ENCODE results near the gene LMNA.
"Not testable (repeated sequence)": the region's sequence is repeated elsewhere in the genome, so short reads cannot be mapped to it uniquely, and the experiment has no call there.

LMNA gene

GRCh38 chr1:156164125-156164831, 49.8 kb downstream of the LMNA start:
- DNase-seq (ENCODE audit: low spot score), result no peak

GRCh38 chr1:156165083-156165482, 50.6 kb downstream of the LMNA start:
- no peak for DNase-seq (ENCODE audit: low spot score)

GRCh38 chr1:156167536-156167935, 53.0 kb downstream of the LMNA start:
- no peak for DNase-seq (ENCODE audit: low spot score)

GRCh38 chr1:156172696-156173470, 58.4 kb downstream of the LMNA start:
- no peak for DNase-seq (ENCODE audit: low spot score)

GRCh38 chr1:156176610-156177210, 62.2 kb downstream of the LMNA start:
- DNase-seq (ENCODE audit: low spot score), result no peak

- no peak for DNase-seq (ENCODE audit: low spot score)
Observed at GRCh38 chr1:156177919-156178654, 63.6 kb downstream of the LMNA start.

GRCh38 chr1:156180471-156180870, 66.0 kb downstream of the LMNA start:
- DNase-seq (ENCODE audit: low spot score), result no peak

- DNase-seq (ENCODE audit: low spot score), result not testable (repeated sequence)
Observed at GRCh38 chr1:156181391-156181924, 66.9 kb downstream of the LMNA start.

- not testable (repeated sequence) for DNase-seq (ENCODE audit: low spot score)
Observed at GRCh38 chr1:156182010-156182779, 67.7 kb downstream of the LMNA start.

GRCh38 chr1:156186347-156187177, 72.1 kb downstream of the LMNA start:
- not testable (repeated sequence) for DNase-seq (ENCODE audit: low spot score)
